Body of pancreas (tissue), 4 donors: Measurements from ENCODE around the gene STMP1. TPM values are rescaled to one million over a fixed set of nuclear protein-coding genes. Genes with fewer than 3 reads are reported as not detected.

Experiments used
- ATAC-seq: fragments of 150-250 bp; one replicate; pipeline ENCODE4 v1.9.1; 2016
- DNase-seq, 4 donors: peaks; one replicate each; pipeline ENCODE4 v3.0.0-alpha.2; 2019
- H3K27ac ChIP-seq, 4 donors: fragments of 200-600 bp; sonication (generic); 1 replicate in 3 of 4; 2 replicates in 1 of 4; pipeline versions ENCODE4 v1.5.1 to v1.6.1; 2016 to 2019; ENCODE audit warnings: mild to moderate bottlenecking in 1 of 4, mixed read lengths in 1 of 4, moderate library complexity in 1 of 4
- H3K27me3 ChIP-seq, 2 donors: fragments of 200-600 bp; sonication (generic); one replicate each; pipeline ENCODE4 v1.6.0; 2016; ENCODE audit warnings: mild to moderate bottlenecking in 1 of 2
- H3K36me3 ChIP-seq, 2 donors: fragments of 200-600 bp; sonication (generic); replicated peaks in 1 of 2; 2 replicates each; pipeline ENCODE4 v1.5.1; 2016; ENCODE audit warnings: low read depth in 2 of 2; ENCODE audit not compliant: insufficient read depth in 1 of 2
- H3K4me1 ChIP-seq: fragments of 200-600 bp; sonication (generic); one replicate; pipeline ENCODE4 v1.6.0; 2016
- H3K4me3 ChIP-seq, 2 donors: fragments of 200-600 bp; sonication (generic); 1 replicate in 1 of 2; 2 replicates in 1 of 2; pipeline ENCODE4 v1.5.1; 2016 to 2019
- H3K9me3 ChIP-seq, 3 donors: fragments of 200-600 bp; sonication (generic); 1 replicate in 2 of 3; 2 replicates in 1 of 3; pipeline ENCODE4 v1.5.1; 2016
- CTCF ChIP-seq, 7 experiments: fragments of 450-650 bp in 4 of 7; fragments of 200-600 bp in 3 of 7; sonication (generic) in 3 of 7; IDR thresholded peaks; one replicate each; pipeline ENCODE4 v1.5.1; 2016 to 2019; ENCODE audit warnings: antibody characterized with exemption in 7 of 7
- POLR2A ChIP-seq, 3 donors: fragments of 450-650 bp; IDR thresholded peaks; one replicate each; pipeline ENCODE4 v1.6.1; 2016; ENCODE audit warnings: antibody characterized with exemption in 3 of 3, mild to moderate bottlenecking in 2 of 3
- WGBS, 2 donors: methylation state at CpG; one replicate each; pipeline ENCODE4 v1.1.5; 2017; 5-methylcytosine and 5-hydroxymethylcytosine counted together
- intact Hi-C: fragments of 100-400 bp; cut with DNase I; formaldehyde crosslinking; loops from one replicate; pipeline ENCODE4 v1.15.1; 2023
- total RNA-seq, 2 donors: library from RNA; depleted of rRNA; stranded (reverse); fragments of >200 nt; gene quantifications; one replicate each; pipeline ENCODE4 v1.1.0, GENCODE V29; 2016

The STMP1 gene
- total RNA-seq = 10 to 100 TPM; 10.5 to 15.6 TPM

- ATAC-seq (peak; percentile 99), DNase-seq (peak; percentile 96 to 98 (median 98))
- peaks cover 20% of the 10 kb centered on the region for H3K4me1 ChIP-seq
- no peaks in the 10 kb centered on the region for H3K36me3 ChIP-seq
- H3K9me3 ChIP-seq = no peaks in the 10 kb centered on the region
- intact Hi-C loops = no loop called here
- H3K27ac ChIP-seq = peak within 1 kb of the TSS; percentile 69 to 90 (median 86)
- TF ChIP-seq CTCF (IDR thresholded peaks at IDR 0.05) (peak; percentile 70 to 93 (median 79)), POLR2A (IDR thresholded peaks at IDR 0.05) (peak; percentile 81 to 95 (median 94))
- 0 to 1% methylated on average over 27 to 60 of the region's 60 CpGs for WGBS, 2 donors
- H3K4me3 ChIP-seq = peak within 1 kb of the TSS; percentile 51 to 98
- no peaks in the 10 kb centered on the region for H3K27me3 ChIP-seq
Observed at GRCh38 chr7:135662373-135663114, at the start of gene STMP1. Gene STMP1, plus strand, starts transcription at chr7:135662514.

DNA sequence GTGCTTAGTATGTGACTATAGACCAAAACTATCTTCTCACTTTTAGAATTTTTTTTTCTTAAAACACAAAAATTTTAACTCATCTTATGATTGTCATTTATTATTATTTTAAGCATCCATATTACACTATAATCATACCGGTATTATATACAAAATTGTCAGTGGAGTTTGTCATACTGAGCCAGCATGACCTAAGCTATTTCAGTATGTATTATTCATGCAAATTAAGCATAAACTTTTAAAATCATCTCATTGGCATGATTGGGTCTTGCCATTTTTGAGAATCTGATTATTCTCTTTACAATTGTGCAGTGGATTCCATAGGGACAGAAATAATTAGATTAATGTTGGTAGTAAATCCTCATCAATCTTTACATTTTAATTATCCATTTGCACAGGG lies 46.2 kb upstream of the STMP1 start:
- Histone ChIP-seq H3K9me3 (no peaks in the 10 kb centered on the region), H3K27me3 (no peaks in the 10 kb centered on the region), H3K36me3 (peaks cover 0 to 8% of the 10 kb centered on the region in 2 donors), H3K4me1 (no peaks in the 10 kb centered on the region), H3K27ac (no peak overlapping the region), H3K4me3 (no peak overlapping the region)
- intact Hi-C loops = no loop called here
- no peak for TF ChIP-seq CTCF (IDR thresholded peaks at IDR 0.05)
- no peak for TF ChIP-seq POLR2A (IDR thresholded peaks at IDR 0.05)
- DNase-seq (no peak), ATAC-seq (no peak)
- WGBS, 2 donors = 92 to 93% methylated on average over 1 of the region's 1 CpG

DNA sequence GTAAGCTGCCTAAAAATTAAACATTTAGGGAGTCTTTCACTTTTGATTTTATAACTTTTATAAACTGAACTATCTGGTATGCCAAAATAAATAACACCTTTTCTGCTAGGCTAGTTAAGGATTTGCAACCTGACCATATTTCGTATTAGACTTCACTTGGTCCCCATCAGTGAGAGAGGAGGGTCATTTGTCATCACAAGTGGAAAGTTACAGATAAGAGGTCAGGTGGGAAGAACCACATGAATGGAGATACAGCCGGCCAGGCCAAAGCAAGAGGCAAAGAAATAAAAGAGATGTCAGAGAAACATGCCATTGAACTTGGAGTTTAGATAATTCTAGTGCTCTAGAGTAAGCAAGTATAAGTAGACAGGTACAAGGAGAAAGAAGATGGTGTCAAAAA lies 44.5 kb upstream of the STMP1 start:
- Histone ChIP-seq H3K36me3 (peaks cover 0 to 8% of the 10 kb centered on the region in 2 donors), H3K4me1 (no peaks in the 10 kb centered on the region), H3K27ac (no peak overlapping the region), H3K27me3 (no peaks in the 10 kb centered on the region), H3K9me3 (no peaks in the 10 kb centered on the region), H3K4me3 (no peak overlapping the region)
- WGBS, 2 donors = 59% methylated on average over 2 of the region's 2 CpGs
- TF ChIP-seq CTCF (IDR thresholded peaks at IDR 0.05) (no peak), POLR2A (IDR thresholded peaks at IDR 0.05) (no peak)
- intact Hi-C loops = no loop called here
- no peak for DNase-seq
- ATAC-seq = no peak

GRCh38 chr7:135618510-135618909 lies 43.8 kb upstream of the STMP1 start:
- ATAC-seq (no peak), DNase-seq (no peak)
- Histone ChIP-seq H3K4me1 (no peaks in the 10 kb centered on the region), H3K9me3 (no peaks in the 10 kb centered on the region), H3K27ac (no peak overlapping the region), H3K36me3 (peaks cover 0 to 11% of the 10 kb centered on the region in 2 donors), H3K27me3 (no peaks in the 10 kb centered on the region), H3K4me3 (no peak overlapping the region)
- no peak for TF ChIP-seq POLR2A (IDR thresholded peaks at IDR 0.05)
- no peak for TF ChIP-seq CTCF (IDR thresholded peaks at IDR 0.05)
- intact Hi-C loops = no loop called here
- 69 to 70% methylated on average over 7 of the region's 7 CpGs for WGBS, 2 donors

GRCh38 chr7:135620447-135620846 lies 41.9 kb upstream of the STMP1 start:
- no peak for ATAC-seq
- WGBS, 2 donors = 97% methylated on average over 2 of the region's 2 CpGs
- Histone ChIP-seq H3K9me3 (no peaks in the 10 kb centered on the region), H3K4me3 (no peak overlapping the region), H3K27ac (no peak overlapping the region), H3K27me3 (no peaks in the 10 kb centered on the region), H3K4me1 (no peaks in the 10 kb centered on the region), H3K36me3 (peaks cover 0 to 11% of the 10 kb centered on the region in 2 donors)
- no peak for DNase-seq
- intact Hi-C loops = no loop called here
- TF ChIP-seq POLR2A (IDR thresholded peaks at IDR 0.05) (no peak), CTCF (IDR thresholded peaks at IDR 0.05) (no peak)
